C1 segment of cervical spinal cord (tissue), 14 donors: ENCODE data around the gene HRK.
A peak's percentile ranks its signal among the peaks of the same experiment; 100 is the strongest.
"Not testable (repeated sequence)": the region's sequence is repeated elsewhere in the genome, so short reads cannot be mapped to it uniquely, and the experiment has no call there.

Experiments
- DNase-seq, 14 donors: peaks; one replicate each; lab custom pipeline; 2025; lab: John Stamatoyannopoulos, UW

The HRK gene

GRCh38 chr12:116818948-116819832, 62.1 kb downstream of the HRK start:
- peak; percentile 15 to 91 (median 83) for DNase-seq

GRCh38 chr12:116818341-116818856, 62.8 kb downstream of the HRK start:
- peak in 9 of 14 donors; percentile 8 to 55 (median 34) for DNase-seq

GRCh38 chr12:116814766-116815165, 66.5 kb downstream of the HRK start:
- DNase-seq, result not testable (repeated sequence)

GRCh38 chr12:116813271-116814041, 67.8 kb downstream of the HRK start:
- DNase-seq, result no peak

- no peak for DNase-seq
Observed at GRCh38 chr12:116812238-116812637, 69.0 kb downstream of the HRK start.

GRCh38 chr12:116808113-116809105, 72.8 kb downstream of the HRK start:
- DNase-seq, result no peak

- no peak for DNase-seq
Observed at GRCh38 chr12:116807546-116807945, 73.7 kb downstream of the HRK start.

- DNase-seq, result no peak
Observed at GRCh38 chr12:116806845-116807440, 74.3 kb downstream of the HRK start.
